Measurements from ENCODE around the gene AGPS. TPM values are rescaled to one million over a fixed set of nuclear protein-coding genes. Genes with fewer than 3 reads are reported as not detected.

AGPS gene
- total RNA-seq, 1 donor from 2014 or later, result 44.8 TPM

DNA sequence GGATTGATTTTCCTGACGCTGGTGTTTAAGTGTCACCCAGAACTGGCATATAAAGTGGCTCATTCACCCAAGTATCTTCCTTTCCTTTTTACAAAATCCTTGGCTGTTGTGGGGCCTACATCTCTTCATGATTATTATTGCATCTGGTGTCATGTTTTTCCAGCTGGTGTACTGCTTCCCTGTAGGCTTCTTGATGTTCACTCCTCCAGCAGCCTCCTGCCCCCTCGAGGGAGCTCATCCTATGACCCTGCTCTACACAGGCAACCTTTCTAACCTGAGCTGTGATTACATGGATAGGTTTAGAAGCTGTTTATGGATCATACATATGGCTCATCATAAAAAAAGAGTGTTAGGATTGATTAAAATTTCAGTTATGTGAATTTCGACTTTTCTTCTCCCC, 12.4 kb upstream of the AGPS start:
- TF ChIP-seq CTCF (IDR thresholded peaks at IDR 0.05), result no peak
- DNase-seq, result no peak
- H3K27me3 ChIP-seq, result no peaks in the 10 kb centered on the region
- H3K9me3 ChIP-seq, result no peaks in the 10 kb centered on the region
- H3K27ac ChIP-seq, result no peak overlapping the region
- no peak for ATAC-seq
- no peak overlapping the region for H3K4me3 ChIP-seq
- no peaks in the 10 kb centered on the region for H3K36me3 ChIP-seq
- intact Hi-C loops (cut with DNase I), result no loop called here
- no peaks in the 10 kb centered on the region for H3K4me1 ChIP-seq

- no peak for DNase-seq
- Histone ChIP-seq H3K4me1 (no peaks in the 10 kb centered on the region), H3K36me3 (no peaks in the 10 kb centered on the region), H3K9me3 (no peaks in the 10 kb centered on the region), H3K27ac (no peak overlapping the region), H3K27me3 (no peaks in the 10 kb centered on the region), H3K4me3 (no peak overlapping the region)
- ATAC-seq, result no peak
- intact Hi-C loops (cut with DNase I), result no loop called here
- no peak for TF ChIP-seq CTCF (IDR thresholded peaks at IDR 0.05)
These were observed 8.6 kb upstream of the AGPS start for GRCh38 chr2:177383935-177384334.

DNA sequence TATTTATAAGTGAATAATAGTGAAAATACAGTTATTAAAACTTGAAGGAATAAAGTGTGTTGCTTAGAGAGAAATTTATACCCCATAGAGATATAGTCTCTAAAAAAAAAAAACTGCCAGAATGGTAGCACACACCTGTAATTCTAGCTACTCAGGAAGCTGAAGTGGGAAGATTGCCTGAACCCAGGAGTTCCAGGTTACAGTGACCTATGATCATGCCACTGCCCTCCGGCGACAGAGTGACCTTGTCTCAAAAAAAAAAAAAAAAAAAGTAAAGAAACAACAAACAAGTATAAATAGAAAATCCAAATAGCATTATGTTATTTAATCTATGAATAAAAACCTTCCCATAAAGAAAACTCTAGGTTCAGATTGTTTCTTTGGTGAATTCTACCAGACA, 7.4 kb upstream of the AGPS start:
- intact Hi-C loops (cut with DNase I), result no loop called here
- Histone ChIP-seq H3K9me3 (no peaks in the 10 kb centered on the region), H3K36me3 (no peaks in the 10 kb centered on the region), H3K27me3 (no peaks in the 10 kb centered on the region), H3K4me3 (no peak overlapping the region), H3K4me1 (no peaks in the 10 kb centered on the region), H3K27ac (no peak overlapping the region)
- TF ChIP-seq CTCF (IDR thresholded peaks at IDR 0.05), result no peak
- DNase-seq (no peak), ATAC-seq (no peak)

DNA sequence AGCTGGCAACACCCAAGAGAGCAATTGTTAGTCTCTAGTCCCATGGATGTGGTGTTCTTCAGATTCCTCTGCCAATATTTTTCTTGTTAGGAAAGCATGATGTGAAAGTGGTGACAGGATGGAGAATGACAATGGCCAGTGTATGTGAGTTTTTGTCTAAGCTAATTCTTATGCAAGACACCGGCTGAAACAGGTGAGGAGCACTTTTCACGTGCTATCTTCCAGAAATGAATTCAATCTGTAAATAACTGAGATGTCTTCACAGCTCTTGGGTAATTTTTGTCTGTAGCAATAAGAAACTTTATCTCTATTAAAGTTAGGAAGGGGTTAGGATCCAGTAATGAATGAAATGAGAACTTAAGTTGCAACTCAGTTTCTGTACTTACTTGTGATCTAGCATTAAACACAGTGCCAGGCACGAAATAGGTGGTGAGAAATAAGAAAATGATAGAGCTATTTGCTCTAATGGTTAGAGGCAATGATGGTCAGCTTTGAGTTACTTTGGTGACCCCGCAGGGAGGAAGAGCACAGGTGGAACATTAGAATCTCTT, 676 bp upstream of the AGPS start:
- no peak for ATAC-seq
- H3K27ac ChIP-seq, result peak overlapping the region; percentile 82
- intact Hi-C loops (cut with DNase I), result no loop called here

DNA sequence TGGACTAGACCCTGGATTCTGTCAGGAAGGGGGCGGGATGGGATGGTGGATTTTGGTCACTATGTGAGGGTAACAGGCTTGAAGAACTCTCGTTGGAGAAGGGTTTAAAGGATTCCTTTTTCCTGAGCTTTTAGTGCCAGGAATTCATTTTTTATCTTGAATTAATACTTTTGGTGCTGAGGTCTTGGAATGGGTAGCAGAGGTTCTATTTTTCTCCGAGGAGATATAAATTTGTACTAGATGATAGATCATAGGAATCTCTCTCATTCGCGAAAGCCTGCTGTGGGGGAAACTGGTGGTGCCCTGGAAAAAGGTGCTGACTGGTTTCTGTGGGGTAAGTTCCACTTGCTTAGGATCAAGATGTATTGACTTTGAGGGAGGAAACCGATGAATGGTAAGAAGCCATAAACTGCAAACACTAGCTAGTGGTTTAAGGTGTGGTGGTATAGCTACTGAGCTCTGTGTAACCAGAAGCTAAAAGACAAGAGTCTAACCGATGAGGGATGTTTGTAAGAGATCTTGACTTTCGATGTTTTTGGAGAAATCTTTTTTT, 706 bp downstream of the AGPS start:
- peak overlapping the region; percentile 82 for H3K27ac ChIP-seq
- peaks cover 35% of the 10 kb centered on the region for H3K4me1 ChIP-seq

More for the DNA sequence above, 676 bp upstream of the AGPS start:
- no peaks in the 10 kb centered on the region for H3K36me3 ChIP-seq
- no peaks in the 10 kb centered on the region for H3K9me3 ChIP-seq
- no peaks in the 10 kb centered on the region for H3K27me3 ChIP-seq
- no peak for TF ChIP-seq CTCF (IDR thresholded peaks at IDR 0.05)
- DNase-seq, result no peak
- peaks cover 26% of the 10 kb centered on the region for H3K4me1 ChIP-seq
- peak overlapping the region; percentile 67 for H3K4me3 ChIP-seq

More for the DNA sequence above, 706 bp downstream of the AGPS start:
- DNase-seq, result no peak
- no peak for TF ChIP-seq CTCF (IDR thresholded peaks at IDR 0.05)
- ATAC-seq, result no peak
- H3K27me3 ChIP-seq, result no peaks in the 10 kb centered on the region
- intact Hi-C loops (cut with DNase I), result no loop called here
- H3K36me3 ChIP-seq, result no peaks in the 10 kb centered on the region
- peak overlapping the region; percentile 67 for H3K4me3 ChIP-seq
- H3K9me3 ChIP-seq, result no peaks in the 10 kb centered on the region

All from upper lobe of right lung (tissue), 1 donor.